Stimulated activated CD4-positive, alpha-beta T cell treated with anti-CD3 and anti-CD28 coated beads, Interleukin-4, amount 100 ng/mL, for 4 hours (primary cell): ENCODE measurements around the gene TPI1.
"Not testable (repeated sequence)": the region's sequence is repeated elsewhere in the genome, so short reads cannot be mapped to it uniquely, and the experiment has no call there.

Source experiments
- DNase-seq, 2 experiments: peaks; one replicate each; pipeline ENCODE4 v3.0.0-alpha.2; 2020

Gene TPI1

DNA sequence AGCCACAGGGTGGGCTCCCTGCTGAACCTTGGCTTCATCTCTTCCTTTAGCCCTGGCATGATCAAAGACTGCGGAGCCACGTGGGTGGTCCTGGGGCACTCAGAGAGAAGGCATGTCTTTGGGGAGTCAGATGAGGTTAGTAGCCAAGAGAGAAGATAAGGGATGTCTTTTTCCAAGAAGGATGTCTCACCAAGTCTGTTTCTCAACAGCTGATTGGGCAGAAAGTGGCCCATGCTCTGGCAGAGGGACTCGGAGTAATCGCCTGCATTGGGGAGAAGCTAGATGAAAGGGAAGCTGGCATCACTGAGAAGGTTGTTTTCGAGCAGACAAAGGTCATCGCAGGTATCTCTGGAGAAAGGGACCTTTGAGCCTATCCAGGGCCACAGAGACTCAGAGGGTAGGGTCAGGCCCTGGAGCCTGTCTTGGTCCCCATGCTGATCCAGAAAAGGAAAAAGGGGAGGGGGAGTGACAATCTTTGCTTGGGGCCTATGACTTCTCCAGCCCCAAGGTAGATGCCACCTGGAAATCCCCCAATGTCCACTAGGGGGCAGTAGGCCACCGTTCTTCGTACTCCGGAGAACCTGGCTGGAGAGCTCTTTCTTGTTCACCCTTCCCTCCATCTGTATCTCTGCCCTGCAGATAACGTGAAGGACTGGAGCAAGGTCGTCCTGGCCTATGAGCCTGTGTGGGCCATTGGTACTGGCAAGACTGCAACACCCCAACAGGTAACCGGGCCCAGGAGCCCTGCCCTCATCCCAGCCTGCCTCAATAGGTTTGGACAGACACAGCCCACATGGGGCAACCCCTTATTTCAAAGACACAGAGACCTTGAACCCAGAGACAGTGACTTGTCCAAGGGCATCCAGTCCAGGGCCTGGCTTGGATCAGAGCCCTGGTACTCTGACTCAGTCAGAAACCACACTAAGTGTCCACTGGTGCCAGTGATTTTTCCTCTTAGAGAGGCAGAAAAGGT lies 2.0 kb downstream of the TPI1 start:
- peak; percentile 73 to 79 for DNase-seq

DNA sequence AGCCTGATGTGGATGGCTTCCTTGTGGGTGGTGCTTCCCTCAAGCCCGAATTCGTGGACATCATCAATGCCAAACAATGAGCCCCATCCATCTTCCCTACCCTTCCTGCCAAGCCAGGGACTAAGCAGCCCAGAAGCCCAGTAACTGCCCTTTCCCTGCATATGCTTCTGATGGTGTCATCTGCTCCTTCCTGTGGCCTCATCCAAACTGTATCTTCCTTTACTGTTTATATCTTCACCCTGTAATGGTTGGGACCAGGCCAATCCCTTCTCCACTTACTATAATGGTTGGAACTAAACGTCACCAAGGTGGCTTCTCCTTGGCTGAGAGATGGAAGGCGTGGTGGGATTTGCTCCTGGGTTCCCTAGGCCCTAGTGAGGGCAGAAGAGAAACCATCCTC lies 3.0 kb downstream of the TPI1 start:
- DNase-seq, result not testable (repeated sequence)

DNA sequence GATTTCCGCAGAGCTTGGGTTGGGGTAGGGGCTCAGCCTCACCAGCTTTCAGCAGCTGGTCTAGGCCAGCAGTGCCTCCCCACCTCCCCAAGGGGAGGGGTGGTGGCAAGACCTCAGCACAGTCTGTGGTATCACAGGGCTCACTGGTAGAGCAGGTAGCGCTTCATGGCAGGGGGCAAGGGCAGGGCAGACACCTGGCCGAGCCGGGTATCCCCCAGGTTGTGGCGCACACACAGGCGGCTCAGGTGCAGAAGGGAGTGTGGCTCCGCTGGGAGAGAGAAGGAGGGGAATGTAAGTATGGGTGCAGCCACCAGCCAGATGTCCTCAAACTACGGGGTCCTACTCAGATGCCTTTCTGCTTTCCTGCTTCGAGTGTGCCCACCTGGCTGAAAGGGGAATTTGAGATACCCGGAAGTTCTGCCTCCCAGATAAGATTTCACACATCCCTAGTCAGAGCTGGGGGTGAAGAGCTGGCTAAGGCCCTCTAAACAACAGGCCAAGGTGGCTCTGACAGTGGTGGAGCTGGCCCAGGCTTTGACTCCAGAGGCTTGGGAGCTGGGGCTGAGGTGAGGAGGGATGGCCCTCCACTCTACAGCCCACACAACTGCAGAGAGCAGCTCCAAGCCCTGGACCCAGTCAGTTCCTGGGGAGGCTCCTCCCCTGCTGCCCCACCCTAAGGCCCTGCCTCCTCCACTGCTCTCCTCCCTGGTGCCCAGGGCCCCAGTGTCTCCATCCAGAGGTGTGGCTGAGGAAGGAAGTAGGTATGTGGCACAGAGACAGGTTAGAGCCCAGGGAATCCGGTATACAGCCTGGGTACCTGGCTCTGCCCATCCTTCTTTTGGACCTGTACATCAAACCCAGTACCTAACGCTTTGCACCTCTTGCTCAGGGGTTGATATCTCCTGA lies 4.0 kb downstream of the TPI1 start:
- DNase-seq, result peak in 1 of 2 experiments; percentile 11

DNA sequence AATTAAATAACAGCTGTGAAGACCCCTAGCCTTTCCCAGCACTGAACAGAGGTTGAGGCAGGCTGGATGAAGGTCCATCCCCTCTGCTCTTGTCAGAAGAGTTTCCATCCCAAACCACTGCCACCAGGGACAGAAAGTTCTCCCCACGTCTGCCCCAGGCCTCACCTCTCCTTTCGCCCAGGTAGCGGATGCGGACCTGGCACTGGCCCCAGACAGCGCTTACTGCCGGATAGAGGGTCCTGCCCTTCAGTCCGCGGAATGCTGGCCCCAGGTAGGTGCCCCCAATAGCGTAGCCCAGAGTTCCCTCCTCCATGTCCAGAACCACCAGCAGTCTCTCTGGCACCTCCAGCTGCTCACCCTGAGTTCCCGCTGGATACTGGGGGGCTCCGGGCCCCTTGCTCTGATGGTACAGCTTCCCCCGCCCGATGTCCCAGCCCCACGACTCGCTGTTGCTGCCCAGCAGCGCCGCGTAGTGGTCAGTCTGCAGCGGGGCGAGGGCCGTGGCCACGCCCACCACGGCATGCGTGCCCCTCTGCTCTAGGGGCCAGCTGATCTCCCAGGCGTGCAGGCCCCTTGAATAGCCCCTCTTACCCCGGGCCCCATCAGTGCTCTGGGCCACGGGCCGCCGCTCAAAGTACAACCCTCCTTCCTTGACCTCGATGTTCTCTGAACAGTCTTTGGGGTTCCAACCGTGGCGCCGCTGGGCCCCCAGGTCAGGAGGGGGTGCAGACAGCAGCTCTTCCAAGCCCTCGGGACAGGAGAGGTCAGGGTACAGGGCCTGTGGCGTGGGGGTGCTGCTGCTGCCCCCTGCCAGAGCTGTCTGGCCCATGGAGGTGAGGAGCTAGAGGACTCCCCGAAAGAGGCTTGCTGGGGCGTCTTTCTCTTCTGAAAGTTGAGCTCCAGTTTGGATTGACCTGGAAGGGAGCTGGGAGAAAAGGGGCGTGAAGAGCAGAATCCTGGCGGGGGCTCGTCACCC lies 5.0 kb downstream of the TPI1 start:
- DNase-seq, result peak; percentile 77 to 86

DNA sequence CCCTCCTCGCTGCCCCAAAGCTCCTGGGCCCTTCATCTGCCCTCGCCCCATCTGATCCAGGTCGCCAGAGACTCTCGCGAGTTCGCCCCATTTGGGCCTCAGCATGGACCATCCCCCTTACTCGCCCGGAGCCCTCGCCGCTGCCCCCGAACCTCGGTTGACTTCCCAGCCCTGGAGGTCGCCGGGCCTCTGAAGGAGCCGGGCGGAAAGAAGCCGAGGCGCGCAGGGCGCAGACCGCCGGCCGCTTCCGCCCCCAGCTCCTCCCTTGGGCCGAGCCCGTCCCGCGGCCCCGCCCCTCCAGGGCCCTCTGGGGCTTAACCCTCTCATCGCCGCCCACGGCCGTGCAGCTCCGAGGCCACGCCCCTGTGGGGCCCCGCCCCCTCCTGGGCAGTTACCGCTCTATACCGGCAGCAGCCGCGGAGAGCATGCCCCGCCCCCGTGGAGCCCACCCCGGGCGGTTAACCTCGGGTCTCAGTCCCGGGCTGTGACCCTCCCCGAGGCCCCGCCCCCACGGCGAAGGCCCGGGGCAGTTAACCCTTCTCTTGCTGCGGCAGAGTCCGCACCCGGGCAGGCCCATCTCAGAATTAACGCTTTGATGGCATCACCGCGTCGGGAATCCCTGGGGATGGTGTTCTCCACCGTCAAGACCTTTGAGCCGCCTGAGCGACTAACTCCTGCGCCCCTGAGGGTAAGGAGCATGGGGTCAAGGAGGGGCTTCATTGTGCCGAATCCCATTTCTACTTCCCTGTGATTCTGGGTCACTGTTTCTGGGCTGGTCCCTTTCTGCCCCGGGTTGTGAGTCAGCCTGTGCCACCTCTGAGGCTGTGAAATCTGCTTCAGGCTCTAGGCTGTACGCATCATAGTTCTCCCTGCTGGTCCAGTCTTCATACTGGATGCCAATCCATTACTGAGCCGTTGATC lies 6.0 kb downstream of the TPI1 start, which contains the start of gene SPSB2:
Gene SPSB2, minus strand, starts transcription at position 210 of the 921 bp plus-strand sequence. CDS start 402 bp downstream, outside the sequence.
- DNase-seq, result peak; percentile 99 to 100

DNA sequence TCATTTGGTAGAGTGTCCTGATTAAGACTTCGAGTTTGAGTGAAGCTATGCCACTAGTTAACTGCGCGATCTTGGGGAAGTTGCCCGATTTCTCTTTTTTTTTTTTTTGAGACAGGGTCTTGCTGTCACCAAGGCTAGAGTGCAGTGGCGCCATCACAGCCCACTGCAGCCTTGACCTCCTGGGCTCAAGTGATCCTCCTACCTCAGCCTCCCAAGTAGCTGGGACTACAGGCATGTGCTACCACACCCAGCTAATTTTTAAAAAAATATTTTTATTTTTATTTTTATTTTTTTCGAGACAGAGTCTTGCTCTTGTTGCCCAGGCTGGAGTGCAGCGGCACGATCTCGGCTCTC lies 6.7 kb downstream of the TPI1 start:
- DNase-seq, result not testable (repeated sequence)

DNA sequence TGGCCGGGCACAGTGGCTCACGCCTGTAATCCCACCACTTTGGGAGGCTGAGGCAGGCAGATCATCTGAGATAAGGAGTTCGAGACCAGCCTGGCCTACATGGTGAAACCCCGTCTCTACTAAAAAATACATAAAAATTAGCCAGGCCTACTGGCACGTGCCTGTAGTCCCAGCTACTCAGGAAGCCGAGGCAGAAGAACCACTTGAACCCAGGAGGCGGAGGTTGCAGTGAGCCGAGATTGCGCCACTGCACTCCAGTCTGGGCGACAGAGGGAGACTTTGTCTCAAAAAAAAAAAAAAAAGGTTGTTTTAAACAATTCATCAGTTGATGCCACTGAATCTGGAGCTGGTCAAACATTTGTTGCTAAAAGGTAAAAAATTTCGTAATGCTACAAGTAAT lies 12.5 kb downstream of the TPI1 start:
- not testable (repeated sequence) for DNase-seq

DNA sequence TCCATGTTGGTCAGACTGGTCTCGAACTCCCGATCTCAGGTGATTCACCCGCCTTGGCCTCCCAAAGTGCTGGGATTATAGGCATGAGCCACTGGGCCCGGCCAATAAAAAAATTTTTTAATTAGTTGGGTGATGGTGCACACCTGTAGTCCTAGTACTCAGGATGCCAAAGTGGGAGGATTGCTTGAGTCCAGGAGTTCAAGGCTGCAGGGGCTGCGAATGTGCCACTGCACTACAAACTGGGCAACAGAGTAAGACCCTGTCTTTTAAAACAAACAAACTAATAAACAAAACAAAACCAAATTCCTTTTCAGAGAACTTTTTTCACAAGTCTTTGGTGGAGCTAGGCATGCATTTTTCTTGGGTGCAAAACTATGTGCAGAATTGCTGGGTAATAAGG lies 15.9 kb downstream of the TPI1 start:
- DNase-seq, result no peak

DNA sequence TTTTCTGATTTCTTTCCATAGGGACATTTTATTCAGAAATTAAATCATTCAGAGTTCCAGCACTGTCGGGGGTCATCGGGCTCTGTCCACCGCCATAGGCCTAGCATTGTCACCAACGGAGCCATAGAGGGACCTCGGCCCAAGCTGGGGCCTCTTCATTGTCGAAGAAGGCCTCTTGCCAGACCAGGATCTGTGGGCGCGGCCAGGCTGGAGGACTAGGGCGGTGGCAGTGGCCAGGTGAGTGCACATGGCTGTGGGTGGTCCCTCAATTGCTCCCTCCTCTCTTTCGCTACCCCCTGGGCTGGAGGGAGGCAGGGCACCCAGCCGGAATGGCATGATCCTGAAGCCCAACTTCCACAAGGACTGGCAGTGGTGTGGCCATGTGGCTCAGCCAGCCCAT lies 16.4 kb downstream of the TPI1 start:
- no peak for DNase-seq

DNA sequence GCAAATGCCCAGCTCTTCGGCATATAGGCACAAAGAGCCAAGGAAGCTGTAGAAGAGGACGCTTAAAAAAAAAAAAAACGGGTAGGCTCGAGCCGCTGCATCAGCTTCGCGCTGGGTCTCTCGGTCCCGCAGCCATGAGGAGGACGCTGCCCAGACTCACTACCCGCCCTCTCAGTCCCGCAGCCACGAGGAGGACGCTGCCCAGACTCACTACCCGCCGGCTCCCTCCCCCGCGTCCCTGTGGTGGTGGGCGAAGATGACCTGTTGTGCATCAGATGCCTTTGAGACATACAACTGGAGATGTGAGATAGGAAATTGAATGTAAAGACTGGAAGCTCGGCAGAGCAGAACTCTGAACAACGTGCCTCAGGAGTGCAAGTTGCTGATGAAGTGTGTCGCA lies 17.2 kb downstream of the TPI1 start:
- no peak for DNase-seq

DNA sequence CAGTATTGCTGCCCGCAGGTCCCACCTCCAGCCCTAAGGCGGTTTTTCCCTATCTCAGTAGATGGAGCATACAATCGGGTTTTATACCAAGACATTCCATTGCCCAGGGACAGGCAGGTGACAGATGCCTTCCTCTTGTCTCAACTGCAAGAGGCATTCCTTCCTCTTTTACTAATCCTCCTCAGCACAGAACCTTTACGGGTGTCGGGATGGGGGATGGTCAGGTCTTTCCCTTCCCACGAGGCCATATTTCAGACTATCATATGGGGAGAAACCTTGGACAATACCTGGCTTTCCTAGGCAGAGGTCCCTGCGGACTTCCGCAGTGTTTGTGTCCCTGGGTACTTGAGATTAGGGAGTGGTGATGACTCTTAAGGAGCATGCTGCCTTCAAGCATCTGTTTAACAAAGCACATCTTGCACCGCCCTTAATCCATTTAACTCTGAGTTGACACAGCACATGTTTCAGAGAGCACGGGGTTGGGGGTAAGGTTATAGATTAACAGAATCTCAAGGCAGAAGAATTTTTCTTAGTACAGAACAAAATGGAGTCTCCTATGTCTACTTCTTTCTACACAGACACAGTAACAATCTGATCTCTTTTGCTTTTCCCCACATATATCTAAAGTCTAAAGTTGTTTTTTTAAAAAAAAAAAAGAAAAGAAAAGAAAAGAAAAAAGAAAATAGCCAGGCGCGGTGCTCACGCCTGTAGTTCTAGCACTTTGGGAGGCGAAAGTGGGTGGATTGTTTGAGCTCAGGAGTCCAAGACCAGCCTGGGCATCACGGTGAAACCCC lies 19.1 kb downstream of the TPI1 start:
- not testable (repeated sequence) for DNase-seq

DNA sequence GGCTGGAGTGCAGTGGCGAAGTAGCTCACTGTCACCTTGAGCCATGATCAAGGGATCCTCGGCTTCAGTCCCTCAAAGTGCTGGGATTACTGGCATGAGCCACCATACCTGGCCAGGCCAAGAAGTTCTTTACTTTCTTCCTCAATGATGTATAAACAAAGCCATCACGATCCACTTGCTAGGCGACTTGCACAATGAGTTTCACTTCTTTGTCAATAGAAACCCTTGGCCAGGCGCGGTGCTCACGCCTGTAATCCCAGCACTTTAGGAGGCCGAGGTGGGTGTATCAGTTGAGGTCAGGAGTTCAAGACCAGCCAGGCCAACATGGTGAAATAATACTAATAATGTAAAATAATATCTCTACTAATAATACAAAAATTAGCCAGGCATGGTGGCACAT lies 20.1 kb downstream of the TPI1 start:
- DNase-seq, result no peak

DNA sequence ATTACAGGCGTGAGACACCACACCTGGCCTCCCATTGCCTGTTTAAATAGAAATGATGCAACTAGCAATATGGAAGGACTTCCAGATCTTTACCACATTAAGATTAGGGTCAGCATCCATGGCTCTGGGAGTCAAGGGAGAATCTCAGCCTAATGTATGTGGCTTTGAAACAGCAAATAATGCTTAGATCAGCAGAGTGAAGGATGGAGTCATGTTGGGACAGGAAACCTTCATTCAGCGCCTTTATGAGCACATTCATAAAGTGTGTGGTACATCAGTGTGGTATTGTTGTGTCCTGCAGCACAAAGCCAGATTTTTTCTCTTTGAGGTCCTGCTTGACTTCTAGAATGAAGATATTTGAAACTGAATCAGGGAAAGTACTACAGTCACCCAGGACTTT lies 21.0 kb downstream of the TPI1 start:
- no peak for DNase-seq

DNA sequence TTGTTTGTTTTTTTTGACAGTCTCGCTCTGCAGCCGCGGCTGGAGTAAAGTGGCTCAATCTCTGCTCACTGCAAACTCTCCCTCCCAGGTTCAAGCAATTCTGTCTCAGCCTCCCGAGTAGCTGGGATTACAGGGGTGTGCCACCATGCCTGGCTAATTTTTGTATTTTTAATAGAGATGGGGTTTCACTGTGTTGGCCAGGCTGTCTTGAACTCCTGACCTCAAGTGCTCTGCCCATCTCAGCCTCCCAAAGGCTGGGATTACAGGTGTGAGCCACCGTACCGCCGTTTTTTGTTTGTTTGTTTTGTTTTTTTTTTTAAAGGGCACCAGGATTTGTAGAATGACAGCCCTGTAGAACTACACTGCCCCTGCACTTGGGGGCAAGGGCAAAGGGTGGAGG lies 21.5 kb downstream of the TPI1 start:
- not testable (repeated sequence) for DNase-seq

DNA sequence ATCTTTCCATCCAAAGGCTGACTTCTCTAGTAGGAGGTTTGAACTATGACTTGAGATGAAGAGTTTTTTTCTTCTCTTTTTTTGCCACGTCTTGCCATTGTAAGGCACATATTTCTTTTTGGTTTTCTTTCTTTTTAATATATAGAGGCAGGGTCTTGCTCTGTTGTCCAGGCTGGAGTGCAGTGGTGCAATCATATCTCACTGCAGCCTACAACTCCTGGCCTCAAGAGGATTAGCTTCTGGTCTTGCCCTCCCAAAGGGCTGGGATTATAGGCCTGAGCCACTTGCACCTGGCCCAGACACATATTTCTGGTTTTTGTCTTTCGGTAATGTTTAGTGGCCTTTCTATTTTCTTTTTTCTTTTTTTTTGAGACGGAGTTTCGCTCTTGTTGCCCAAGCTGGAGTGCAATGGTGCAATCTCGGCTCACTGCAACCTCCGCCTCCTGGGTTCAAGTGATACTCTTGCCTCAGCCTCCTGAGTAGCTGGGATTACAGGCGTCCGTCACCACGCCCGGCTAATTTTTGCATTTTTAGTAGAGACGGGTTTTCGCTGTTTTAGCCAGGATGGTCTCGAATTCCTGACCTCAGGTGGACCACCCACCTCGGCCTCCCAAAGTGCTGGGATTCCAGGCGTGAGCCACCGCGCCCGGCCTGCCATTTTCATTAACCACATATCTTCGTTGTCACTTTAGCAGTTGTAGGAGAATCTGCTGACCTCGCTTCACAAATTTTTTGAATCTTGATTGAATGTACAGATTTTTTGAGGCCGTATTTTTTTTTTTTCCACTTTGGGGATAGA lies 22.6 kb downstream of the TPI1 start:
- not testable (repeated sequence) for DNase-seq

DNA sequence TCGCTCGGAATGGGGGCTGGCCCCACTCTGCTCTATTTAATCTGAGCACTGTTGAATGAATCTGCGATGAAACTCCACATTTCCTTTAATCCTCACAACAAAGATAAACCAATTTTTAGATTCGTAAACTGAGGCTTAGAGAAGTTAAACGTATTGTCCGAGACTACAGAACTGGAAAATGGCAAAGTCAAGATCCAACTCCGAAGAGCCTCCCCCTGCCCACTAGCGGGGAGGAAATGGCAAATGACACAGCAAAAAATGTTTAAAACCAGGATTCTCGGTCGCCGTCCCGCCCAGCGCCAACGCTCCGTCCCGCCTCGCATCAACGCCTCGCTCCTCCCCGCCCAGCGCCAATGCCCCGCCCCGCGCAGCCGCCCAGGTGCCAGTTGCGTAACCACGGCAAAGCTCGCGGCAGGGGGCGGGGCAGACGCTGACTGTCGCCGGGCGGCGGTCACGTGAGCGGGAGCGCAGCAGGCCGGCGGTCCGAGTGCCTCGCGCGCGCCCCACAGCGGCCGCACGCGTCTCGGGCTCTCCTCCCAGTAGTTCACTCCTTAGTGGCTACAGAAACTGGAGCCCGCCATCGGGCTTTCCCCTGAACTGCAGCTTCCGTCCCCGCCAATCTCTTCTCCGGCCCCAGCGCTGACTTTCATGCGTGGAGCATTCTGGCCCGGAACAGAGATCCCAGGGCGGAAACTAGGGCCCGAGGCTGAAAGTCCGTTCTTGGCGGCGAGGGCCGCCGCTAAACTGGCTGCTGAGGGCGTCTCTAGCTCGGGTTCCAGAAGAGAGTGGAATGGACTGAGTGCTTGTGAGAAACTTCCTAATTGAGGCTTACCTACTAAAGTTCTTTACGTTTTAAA lies 23.7 kb downstream of the TPI1 start:
- DNase-seq, result peak; percentile 97 to 100

DNA sequence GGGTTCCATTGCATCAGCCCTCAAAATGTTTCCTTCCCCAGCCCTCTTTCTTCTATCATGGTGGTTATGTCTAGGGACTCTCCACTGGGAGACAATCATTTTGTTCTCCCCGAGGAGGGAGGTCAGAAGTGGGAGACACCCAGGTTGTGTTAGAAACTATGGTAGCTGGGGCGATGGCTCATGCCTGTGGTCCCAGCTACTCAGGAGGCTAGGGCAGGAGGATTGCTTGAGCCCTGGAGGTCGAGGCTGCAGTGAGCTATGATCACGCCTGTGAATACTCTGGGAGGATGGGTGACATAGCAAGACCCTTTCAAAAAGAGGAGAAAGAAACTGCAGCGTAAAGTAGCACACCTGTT lies 24.3 kb downstream of the TPI1 start:
- DNase-seq, result no peak

DNA sequence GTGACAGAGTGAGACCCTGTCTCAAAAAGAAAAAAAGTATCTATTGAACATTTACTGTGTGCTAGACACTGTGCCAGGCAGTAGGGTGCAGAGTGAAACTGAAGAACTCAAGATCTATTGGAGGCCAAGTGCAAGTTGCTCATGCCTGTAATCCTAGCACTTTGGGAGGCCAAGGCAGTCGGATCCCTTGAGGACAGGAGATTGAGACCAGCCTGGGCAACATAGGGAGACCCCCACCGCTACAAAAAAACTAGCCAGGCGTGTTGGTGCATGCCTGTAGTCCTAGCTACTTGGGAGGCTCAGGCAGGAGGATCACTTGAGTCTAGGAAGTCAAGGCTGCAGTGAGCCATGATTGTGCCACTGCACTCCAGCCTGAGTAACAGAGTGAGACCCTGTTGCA lies 25.4 kb downstream of the TPI1 start:
- DNase-seq, result not testable (repeated sequence)

DNA sequence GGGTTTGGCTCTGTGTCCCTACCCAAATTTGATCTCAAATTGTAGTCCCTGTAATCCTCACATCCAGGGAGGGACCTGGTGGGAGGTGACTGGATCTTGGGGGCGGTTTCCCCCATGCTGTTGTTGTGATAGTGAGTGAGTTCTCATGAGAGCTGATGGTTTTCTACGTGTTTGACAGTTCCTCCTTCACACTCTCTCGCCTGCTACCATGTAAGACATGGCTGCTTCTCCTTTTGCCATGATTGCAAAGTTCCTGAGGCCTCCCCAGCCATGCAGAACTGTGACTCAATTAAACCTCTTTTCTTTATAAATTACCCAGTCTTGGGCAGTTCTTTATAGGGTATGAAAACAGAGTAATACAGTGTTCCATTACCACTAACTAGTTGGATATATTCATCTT lies 27.0 kb downstream of the TPI1 start:
- DNase-seq, result no peak
